ENCODE results near the gene FBLN1. TPM values are rescaled to one million over a fixed set of nuclear protein-coding genes. Genes with fewer than 3 reads are reported as not detected.

FBLN1 gene
- total RNA-seq, 2 donors from 2014 or later = 0.32 to 0.65 TPM

DNA sequence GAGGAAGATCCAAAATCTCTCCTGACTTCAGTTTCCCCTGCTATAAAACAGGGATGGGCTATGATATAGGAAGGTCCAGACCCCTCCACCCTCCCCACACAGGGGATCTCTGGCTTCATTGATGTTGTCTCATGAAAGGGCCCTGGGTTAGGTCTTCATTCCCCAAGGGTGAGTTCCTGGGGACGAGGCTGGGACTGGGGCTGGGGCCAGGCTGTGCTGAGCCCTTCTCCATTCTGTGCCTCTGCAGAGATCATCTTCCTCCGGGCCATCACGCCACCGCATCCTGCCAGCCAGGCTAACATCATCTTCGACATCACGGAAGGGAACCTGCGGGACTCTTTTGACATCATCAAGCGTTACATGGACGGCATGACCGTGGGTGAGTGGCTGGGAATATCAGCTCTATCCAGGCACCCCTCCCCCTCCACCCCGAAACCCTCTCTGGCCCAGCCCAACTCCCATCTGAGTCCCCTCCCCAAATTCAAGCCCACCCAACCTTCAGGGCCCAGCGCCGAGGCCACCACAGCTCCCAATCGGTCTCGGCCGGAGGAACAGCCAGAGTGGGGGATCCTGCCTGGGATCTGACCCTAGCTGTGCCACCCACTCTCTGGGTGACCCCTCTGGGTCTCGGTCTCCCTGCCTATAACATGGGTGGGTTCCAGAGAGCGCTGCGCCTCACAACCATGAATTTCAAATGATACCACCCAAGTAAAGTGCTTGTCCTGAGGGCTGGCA, 74.2 kb downstream of the FBLN1 start:
- Mint-ChIP-seq H3K4me1 (no peaks in the 10 kb centered on the region), H3K9me3 (no peaks in the 10 kb centered on the region), H3K36me3 (ENCODE audit: low read depth) (no peaks in the 10 kb centered on the region), H3K27me3 (peaks cover 3% of the 10 kb centered on the region), H3K27ac (no peak overlapping the region), H3K4me3 (no peak overlapping the region)
- ATAC-seq (replicated peaks) = no peak

DNA sequence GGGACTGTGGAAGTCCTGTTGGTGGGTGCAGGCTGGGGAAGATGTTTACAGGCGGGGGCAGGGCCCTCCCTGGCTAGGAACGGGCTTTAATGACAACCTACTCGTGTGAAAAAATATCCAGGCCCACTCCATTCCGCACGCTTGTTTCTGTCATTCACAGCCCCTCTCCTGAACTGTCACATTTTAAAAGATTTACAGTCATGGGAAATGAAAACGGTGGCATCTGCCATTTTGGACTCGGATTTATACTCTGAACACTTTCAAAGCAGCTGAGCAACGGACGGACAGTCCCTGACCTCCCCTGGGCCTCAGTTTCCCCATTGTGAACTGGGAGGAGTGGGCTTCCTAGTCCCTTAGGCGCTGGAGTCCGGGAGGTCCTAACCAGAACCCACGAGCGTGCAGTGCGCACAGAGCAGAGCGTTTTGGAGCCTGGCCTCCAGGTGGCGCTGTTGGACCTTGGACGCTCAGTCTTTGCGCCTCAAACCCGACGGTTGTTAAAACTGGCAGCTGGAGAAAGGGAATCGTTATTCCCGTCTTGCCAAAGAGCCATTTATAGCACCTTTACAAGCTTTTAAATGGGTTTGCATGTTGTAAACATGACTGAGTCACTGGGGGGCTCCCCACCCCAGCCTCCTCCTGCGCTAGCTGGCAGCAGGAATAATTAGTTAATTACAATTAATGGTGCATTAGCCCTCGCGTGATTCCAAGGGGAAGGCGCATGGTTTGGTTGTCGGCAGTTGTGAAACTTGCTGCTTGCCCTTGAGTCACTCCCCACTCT, 75.3 kb downstream of the FBLN1 start:
- no peaks in the 10 kb centered on the region for H3K36me3 Mint-ChIP-seq (ENCODE audit: low read depth)
- no peak overlapping the region for H3K27ac Mint-ChIP-seq
- peak; percentile 75 for ATAC-seq (replicated peaks)
- peaks cover 3% of the 10 kb centered on the region for H3K27me3 Mint-ChIP-seq
- peaks cover 5% of the 10 kb centered on the region for H3K4me1 Mint-ChIP-seq
- H3K9me3 Mint-ChIP-seq = no peaks in the 10 kb centered on the region
- H3K4me3 Mint-ChIP-seq = no peak overlapping the region

- Mint-ChIP-seq H3K9me3 (no peaks in the 10 kb centered on the region), H3K4me3 (no peak overlapping the region), H3K4me1 (peaks cover 8% of the 10 kb centered on the region), H3K36me3 (ENCODE audit: low read depth) (no peaks in the 10 kb centered on the region), H3K27ac (no peak overlapping the region), H3K27me3 (peaks cover 3% of the 10 kb centered on the region)
- ATAC-seq (replicated peaks) = no peak
These were observed 76.0 kb downstream of the FBLN1 start for GRCh38 chr22:45578524-45579147.

DNA sequence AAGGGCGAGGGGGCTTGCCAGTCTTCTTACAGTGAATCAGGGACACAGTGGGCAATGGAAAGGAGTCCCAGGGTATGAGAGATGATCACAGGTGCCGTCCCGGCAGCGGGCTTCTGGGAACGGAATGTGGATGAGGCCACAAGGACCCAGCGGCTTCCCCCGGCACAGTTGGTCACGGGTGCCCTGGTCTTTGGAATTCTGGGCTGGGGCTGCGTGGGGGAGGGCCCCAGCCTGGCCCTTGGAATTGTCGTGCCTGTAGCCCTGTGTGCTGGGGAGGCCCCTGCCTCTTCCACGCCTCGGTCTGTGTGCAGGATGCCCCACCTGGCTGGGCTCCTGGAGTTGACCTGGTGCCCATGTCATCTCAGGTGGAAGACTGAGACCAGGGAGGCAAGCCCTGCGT, 76.6 kb downstream of the FBLN1 start:
- no peak overlapping the region for H3K4me3 Mint-ChIP-seq
- no peak for ATAC-seq (replicated peaks)
- H3K36me3 Mint-ChIP-seq (ENCODE audit: low read depth) = no peaks in the 10 kb centered on the region
- peaks cover 3% of the 10 kb centered on the region for H3K27me3 Mint-ChIP-seq
- no peak overlapping the region for H3K27ac Mint-ChIP-seq
- H3K9me3 Mint-ChIP-seq = no peaks in the 10 kb centered on the region
- peaks cover 9% of the 10 kb centered on the region for H3K4me1 Mint-ChIP-seq

GRCh38 chr22:45579806-45580725, 77.4 kb downstream of the FBLN1 start:
- Mint-ChIP-seq H3K27ac (no peak overlapping the region), H3K9me3 (no peaks in the 10 kb centered on the region)
- ATAC-seq (replicated peaks) = no peak

GRCh38 chr22:45580726-45581381, 78.2 kb downstream of the FBLN1 start:
- peaks cover 3% of the 10 kb centered on the region for H3K27me3 Mint-ChIP-seq
- H3K27ac Mint-ChIP-seq = no peak overlapping the region
- peaks cover 9% of the 10 kb centered on the region for H3K4me1 Mint-ChIP-seq
- no peaks in the 10 kb centered on the region for H3K9me3 Mint-ChIP-seq
- no peaks in the 10 kb centered on the region for H3K36me3 Mint-ChIP-seq (ENCODE audit: low read depth)
- no peak for ATAC-seq (replicated peaks)
- H3K4me3 Mint-ChIP-seq = no peak overlapping the region

More at GRCh38 chr22:45579806-45580725, 77.4 kb downstream of the FBLN1 start:
- Mint-ChIP-seq H3K36me3 (ENCODE audit: low read depth) (no peaks in the 10 kb centered on the region), H3K27me3 (peaks cover 3% of the 10 kb centered on the region), H3K4me1 (peaks cover 9% of the 10 kb centered on the region), H3K4me3 (no peak overlapping the region)

DNA sequence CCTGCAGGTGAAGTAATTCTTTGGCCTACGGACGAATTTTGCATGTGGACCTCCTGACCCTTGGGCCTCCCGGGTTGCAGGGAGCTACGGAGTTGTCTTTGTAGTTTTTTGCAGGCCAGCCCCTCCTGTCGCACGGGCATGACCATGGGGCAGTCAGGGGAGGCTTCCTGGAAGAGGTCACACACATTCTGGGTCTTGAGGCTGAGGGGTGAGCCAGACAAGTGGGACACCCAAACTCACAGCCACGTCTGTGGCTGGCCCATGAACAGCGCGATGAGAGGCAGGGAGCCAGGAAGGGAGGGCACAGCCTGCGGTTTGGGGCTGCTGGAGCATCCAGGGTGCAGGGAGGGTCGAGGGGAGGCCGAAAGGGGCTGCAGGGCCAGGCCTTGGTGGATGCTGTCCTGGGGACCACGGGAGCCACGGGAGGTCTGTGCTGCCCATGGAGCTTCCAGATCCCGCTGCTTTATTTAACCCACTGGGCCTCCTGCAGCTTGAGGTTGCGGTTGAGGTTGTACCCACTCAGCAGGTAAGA, 78.9 kb downstream of the FBLN1 start:
- no peak overlapping the region for H3K27ac Mint-ChIP-seq
- peaks cover 1% of the 10 kb centered on the region for H3K27me3 Mint-ChIP-seq
- no peak for ATAC-seq (replicated peaks)
- no peaks in the 10 kb centered on the region for H3K9me3 Mint-ChIP-seq
- peaks cover 9% of the 10 kb centered on the region for H3K4me1 Mint-ChIP-seq
- H3K36me3 Mint-ChIP-seq (ENCODE audit: low read depth) = no peaks in the 10 kb centered on the region
- no peak overlapping the region for H3K4me3 Mint-ChIP-seq

- Mint-ChIP-seq H3K4me1 (peaks cover 9% of the 10 kb centered on the region), H3K27me3 (peaks cover under 1% of the 10 kb centered on the region), H3K4me3 (no peak overlapping the region), H3K27ac (peak overlapping the region; percentile 34), H3K9me3 (no peaks in the 10 kb centered on the region), H3K36me3 (ENCODE audit: low read depth) (no peaks in the 10 kb centered on the region)
- no peak for ATAC-seq (replicated peaks)
These were observed 79.7 kb downstream of the FBLN1 start for GRCh38 chr22:45582236-45582954.

DNA sequence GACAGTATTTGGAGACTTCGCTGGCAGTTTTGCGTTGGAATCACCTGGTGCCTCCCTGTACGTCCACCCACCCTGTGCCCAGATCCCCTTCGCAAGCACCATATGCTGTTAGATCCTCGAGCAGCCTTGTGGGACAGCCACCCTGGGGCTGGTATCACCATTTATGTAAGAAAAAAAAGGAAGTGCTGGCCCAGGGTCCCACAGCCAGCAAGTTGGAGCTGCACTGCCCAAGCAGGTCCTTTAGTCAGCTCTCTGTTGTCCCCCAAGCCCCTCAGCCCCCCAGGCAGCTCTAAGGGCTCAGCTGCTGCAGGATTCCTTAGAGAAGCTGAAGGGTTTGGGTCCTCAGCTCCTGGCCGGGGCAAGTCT, 80.3 kb downstream of the FBLN1 start:
- Mint-ChIP-seq H3K4me1 (peaks cover 9% of the 10 kb centered on the region), H3K27ac (peak overlapping the region; percentile 34), H3K27me3 (peaks cover 6% of the 10 kb centered on the region), H3K4me3 (no peak overlapping the region), H3K9me3 (no peaks in the 10 kb centered on the region), H3K36me3 (ENCODE audit: low read depth) (no peaks in the 10 kb centered on the region)
- no peak for ATAC-seq (replicated peaks)

DNA sequence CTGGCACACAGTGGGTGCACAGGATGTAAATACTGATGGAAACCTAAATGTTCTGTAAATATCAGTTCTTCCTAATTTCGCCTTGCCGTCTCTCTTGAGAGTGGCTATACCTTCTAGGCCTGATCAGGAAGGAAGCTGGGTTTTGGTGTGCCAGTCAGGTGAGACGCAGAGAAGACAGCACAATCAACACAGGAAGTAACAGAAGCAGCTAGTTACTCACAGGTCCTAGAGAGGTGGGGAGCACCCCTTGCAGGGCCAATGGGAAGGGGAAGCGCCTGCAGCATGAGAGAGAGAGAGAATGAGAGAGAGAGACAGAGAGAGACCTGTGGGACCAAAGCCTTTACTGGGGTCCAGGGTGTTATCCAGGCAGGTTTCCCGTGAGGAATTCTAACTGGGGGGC, 80.8 kb downstream of the FBLN1 start:
- peak; percentile 65 for ATAC-seq (replicated peaks)
- Mint-ChIP-seq H3K9me3 (no peaks in the 10 kb centered on the region), H3K36me3 (ENCODE audit: low read depth) (no peaks in the 10 kb centered on the region), H3K4me3 (no peak overlapping the region), H3K27me3 (peaks cover 6% of the 10 kb centered on the region), H3K27ac (peak overlapping the region; percentile 5), H3K4me1 (peaks cover 9% of the 10 kb centered on the region)

GRCh38 chr22:45584121-45584570, 81.5 kb downstream of the FBLN1 start:
- Mint-ChIP-seq H3K27me3 (peaks cover 6% of the 10 kb centered on the region), H3K9me3 (no peaks in the 10 kb centered on the region), H3K4me3 (no peak overlapping the region), H3K4me1 (peaks cover 9% of the 10 kb centered on the region), H3K36me3 (ENCODE audit: low read depth) (no peaks in the 10 kb centered on the region), H3K27ac (no peak overlapping the region)
- ATAC-seq (replicated peaks) = no peak

DNA sequence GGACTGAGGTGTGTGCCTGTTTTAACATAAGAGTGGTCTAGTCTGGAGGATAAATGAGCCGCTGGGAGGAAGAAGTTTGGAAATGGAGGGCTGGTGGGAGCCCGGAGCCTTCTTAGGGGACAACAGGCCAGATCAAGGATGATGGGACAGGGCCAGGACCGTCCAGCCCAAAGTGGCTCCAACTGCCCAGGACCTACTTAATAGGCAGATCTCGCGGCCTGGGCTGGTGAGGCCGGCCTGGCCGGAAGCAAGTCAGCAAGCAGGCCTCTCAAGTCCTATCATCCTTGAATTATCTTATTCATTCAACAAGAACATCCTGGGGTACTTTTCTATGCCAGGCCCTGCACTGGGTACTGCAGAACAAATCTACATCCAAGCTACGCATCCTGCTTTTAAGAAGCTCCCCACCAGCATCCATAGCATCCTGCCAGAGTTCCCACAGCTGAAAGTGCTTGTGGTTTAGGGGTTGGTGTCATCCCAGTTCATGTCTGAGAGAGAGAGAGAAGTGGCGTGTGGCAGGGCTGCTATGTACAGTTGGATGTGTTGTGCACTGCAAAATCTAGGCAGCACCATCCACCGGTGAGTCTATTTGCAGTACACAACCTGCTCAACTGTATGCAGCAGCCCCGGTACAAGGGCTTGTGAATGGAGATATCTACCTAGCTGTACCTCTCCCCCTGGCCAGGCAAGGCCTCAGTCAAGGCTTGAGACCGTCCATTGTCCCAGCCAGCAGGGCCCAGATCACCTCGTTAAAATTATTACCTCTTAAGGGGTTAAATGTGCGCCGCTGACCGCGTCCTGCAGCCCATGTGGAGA, 82.1 kb downstream of the FBLN1 start:
- H3K36me3 Mint-ChIP-seq (ENCODE audit: low read depth) = no peaks in the 10 kb centered on the region
- H3K27me3 Mint-ChIP-seq = peaks cover 6% of the 10 kb centered on the region
- H3K9me3 Mint-ChIP-seq = no peaks in the 10 kb centered on the region
- no peak overlapping the region for H3K27ac Mint-ChIP-seq
- no peak overlapping the region for H3K4me3 Mint-ChIP-seq
- peaks cover 9% of the 10 kb centered on the region for H3K4me1 Mint-ChIP-seq
- no peak for ATAC-seq (replicated peaks)

All from activated T-helper 17 cell treated with anti-CD3 and anti-CD28 coated beads, Interleukin-2, amount 50 U/mL, for 72 hours (primary cell).